GM19099 (cell line): ENCODE results near the gene MAT1A.

Experiments
- POLR2A ChIP-seq: IDR thresholded peaks from 3 replicates; pipeline ENCODE4 v1.6.1; 2011; ENCODE audit warnings: low read depth; ENCODE audit not compliant: insufficient read length; ENCODE audit errors: extremely low read depth

The MAT1A gene

GRCh38 chr10:80288849-80289248 is 609 bp downstream of the MAT1A start:
- TF ChIP-seq POLR2A: no peak

DNA sequence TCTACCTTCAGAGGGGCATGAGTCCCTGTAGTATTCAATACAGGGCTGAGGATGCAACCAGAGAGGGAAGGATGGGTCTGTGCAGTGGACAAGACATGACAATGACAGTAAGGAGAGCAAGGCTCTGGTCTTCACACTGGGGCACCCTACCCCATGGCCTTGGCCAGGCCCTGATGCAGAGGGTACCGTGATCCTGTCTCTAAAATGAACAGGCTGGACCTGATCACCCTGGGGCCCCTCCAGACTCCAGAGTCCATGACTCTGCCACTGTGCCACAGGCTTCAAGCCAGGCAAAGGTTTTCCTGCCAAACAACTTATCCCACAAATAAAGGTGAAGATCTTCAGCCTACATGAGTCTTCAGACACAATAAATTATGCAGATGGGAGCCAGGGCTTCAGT is 4.9 kb downstream of the MAT1A start:
- no peak for TF ChIP-seq POLR2A

GRCh38 chr10:80283536-80284199 is 5.8 kb downstream of the MAT1A start:
- TF ChIP-seq POLR2A: no peak

DNA sequence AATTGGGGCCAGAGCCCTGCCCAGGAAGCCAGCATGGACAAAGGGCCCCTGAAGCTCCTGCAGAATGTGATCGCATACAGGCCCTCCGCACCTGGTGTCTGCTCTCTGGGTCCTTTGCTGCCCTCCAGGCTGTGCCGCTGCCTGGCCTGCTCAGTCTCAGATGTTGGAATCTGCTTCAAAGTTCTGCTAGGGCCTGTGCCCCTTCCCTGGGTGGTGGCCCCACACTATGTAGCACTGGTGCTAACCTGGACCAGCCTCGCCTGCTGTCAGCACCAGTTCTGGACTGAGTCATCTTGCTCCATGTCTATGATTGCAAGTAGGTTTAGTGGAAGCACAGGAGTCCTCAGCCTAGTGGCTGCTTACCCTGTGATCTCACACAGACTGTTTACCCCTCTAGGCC is 6.3 kb downstream of the MAT1A start:
- TF ChIP-seq POLR2A: no peak

DNA sequence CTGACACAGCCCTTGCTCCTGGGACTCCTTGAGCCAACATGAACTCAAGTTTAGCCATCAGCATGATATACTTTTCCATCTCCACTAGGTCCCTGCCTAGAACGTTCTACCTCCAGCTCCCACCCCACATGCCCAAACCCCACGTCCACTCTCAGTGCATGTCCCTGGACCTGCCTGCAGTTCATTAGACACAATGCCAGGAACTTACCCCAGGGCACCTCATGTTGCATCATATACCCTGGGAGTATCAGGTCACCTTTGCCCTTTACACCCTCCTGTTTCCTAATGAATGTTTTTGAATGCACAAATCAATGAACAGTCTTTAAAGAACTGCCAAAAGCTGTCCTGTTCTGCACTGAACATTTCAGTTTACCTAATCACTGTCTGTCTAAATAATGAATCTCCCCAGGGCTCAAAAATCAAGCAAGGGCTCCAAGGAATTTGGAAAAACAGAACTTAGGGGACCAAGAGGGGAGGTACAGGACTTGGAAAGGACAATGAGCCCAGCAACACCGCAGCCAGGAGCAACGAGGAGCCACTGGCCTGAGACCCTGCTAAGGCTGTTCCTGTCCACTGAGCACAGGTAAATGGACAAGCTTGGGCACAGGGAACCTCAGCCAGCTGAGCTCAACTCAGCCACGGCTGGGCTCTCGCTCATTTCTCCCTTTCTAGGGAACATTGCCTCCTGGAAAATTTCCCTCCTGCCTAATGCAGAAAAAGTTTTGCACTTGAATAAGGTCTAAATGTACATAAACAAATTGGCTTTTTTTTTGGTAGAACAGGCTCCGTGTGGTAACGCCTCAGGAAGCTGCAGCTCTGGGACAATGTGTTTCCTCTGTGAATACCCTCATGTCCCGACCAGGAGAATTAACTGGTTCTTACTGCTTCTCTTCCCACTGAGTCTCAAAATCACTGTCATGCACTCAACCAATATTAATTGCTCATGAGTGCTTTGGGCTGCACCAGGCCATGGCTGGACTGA is 7.4 kb downstream of the MAT1A start:
- TF ChIP-seq POLR2A: no peak

DNA sequence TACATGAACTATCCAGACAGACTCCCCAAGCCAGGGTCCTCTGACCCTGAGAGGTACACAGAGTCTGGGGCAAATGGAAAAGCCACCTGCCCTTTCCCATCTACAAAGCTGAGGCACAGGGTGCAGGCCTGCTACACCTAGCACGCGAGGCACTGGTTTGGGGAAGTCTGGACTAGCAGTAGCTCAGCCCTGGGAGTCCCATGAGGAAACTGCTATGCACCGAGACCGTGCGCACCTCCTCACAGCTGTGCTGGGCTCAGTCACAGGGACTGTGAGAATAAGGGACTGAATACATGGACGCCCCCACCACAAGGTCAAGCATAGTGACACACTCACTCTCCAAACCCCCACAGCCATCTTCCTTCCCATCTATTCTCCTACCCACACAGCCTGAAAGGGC is 8.2 kb downstream of the MAT1A start:
- no peak for TF ChIP-seq POLR2A

- no peak for TF ChIP-seq POLR2A
These were observed 9.2 kb downstream of the MAT1A start for GRCh38 chr10:80280071-80280800.

GRCh38 chr10:80279146-80279545 is 10.3 kb downstream of the MAT1A start:
- TF ChIP-seq POLR2A: no peak

GRCh38 chr10:80278480-80278879 is 11.0 kb downstream of the MAT1A start:
- no peak for TF ChIP-seq POLR2A

DNA sequence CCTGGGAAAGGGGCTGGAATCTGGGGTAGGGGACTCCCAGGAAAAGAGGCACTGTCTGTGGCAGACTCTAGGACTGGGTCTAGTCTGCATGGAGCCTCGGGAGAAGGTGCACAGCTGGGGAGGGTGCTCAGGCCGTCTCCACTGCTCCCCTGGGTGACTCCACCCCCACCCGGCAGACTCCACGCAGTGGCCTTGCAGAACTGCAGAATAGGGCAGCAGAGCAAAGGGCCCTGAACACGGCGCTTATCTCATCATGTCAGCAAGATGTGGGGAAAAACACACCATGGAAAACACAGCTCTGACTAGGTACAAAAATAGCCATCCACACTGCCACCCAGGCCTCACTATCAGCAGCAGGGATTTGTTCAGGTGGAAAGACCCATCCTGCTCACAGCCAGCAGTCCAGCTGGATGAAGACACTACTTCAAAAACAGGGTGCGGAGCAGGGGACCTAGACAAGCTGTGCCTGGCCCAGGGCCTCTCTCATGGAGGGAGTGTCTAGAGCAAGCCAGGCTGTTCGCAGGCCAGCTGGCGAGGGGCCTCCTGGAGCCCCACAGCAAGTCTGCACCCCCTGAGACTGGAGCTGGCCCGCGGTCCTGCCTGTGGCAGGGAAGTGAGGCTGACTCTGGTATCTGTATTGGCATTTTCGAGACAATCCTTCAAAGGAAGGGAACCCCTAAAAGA is 11.7 kb downstream of the MAT1A start:
- TF ChIP-seq POLR2A: no peak

DNA sequence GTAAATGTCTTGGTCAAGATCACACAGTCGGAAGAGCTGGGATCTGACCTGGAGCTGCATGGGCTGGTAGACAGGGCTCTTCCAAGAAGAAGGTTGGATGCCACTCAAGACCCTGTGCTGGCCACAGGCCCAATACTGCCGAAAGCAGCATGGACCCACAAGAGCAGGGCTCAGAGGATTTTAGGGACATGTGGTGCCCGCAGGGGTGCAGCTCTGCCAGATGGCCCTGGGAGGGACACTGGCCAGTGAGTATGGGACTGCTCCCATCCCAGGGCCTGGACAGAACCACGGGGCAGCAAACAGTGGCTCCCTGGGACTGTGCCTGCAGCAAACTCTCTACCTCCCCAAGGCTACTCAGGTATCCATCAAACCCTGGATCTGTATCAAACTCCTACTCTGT is 12.4 kb downstream of the MAT1A start:
- TF ChIP-seq POLR2A: no peak

GRCh38 chr10:80276335-80276734 is 13.1 kb downstream of the MAT1A start:
- TF ChIP-seq POLR2A: no peak

DNA sequence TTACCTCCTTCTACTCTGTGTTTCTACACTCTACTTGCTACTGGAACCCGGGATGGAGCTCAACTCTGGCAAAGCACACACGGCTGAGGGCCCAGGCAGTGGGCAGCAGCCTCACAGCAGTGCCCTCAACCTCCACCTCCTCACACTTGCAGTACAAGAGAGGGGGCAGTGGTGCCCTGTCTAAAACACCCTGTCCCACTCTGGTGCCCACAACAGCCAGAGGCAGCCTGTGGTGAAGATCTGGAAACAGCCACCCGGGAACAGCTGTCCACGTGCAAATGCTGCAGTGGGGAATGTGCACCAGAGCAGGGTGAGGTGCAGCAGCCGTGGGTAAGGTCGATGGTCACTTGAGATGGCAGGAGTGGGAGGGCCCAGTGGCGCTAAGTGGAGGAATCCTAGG is 13.7 kb downstream of the MAT1A start:
- no peak for TF ChIP-seq POLR2A

GRCh38 chr10:80275135-80275498 is 14.3 kb downstream of the MAT1A start:
- no peak for TF ChIP-seq POLR2A

DNA sequence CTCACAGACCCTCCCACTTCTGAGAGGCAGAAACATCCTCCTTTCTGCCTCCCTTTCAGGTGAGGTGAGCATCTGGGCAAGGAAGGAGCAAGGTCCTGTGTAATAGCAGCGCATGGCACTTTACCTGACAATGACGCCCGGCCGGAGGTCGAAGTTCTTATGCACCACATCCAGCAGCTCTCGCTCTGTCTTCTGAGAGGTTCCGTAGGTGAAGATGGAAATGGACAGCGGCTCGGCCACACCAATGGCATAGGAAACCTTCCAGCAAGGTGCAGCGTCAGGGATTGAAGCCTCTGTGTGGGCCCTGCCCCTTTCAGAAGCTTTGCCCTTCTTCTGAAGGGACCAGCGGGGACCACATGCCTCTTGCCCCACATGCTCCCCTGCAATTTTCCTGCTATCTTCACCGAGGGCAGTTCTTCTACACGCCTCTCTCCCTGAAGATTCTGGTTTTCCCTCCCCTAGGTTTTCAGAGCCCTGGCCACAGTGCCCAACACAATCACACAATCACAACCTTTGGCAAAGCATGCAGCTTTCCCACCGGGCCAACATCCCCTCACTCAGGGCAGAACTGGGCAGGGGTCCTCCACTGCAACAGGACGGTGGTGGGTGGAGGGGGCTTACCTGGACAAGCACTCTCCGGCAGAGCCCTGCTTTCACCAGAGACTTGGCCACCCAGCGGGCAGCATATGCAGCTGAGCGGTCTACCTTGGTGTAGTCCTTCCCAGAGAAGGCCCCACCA is 14.9 kb downstream of the MAT1A start:
- no peak for TF ChIP-seq POLR2A

GRCh38 chr10:80273523-80274170 is 15.8 kb downstream of the MAT1A start:
- no peak for TF ChIP-seq POLR2A
